Mammary epithelial cell (primary cell): Measurements from ENCODE around the gene CD86.

ENCODE experiments used
- CTCF ChIP-seq, 2 donors: IDR thresholded peaks in 1 of 2; conservative IDR thresholded peaks in 1 of 2; 2 replicates each; pipeline ENCODE4 v1.5.1; 2011 to 2012; ENCODE audit warnings: inconsistent platforms in 2 of 2, low read length in 2 of 2, mild to moderate bottlenecking in 2 of 2, control low read depth in 1 of 2, low read depth in 1 of 2; ENCODE audit not compliant: insufficient read depth in 1 of 2; ENCODE audit errors: extremely low read depth in 1 of 2
- EZH2 ChIP-seq: IDR thresholded peaks from 2 replicates; pipeline ENCODE4 v1.6.1; 2012; ENCODE audit warnings: low read length, inconsistent platforms, borderline replicate concordance

GRCh38 chr3:122032531-122032930, 22.6 kb upstream of the CD86 start:
- TF ChIP-seq EZH2: no peak
- TF ChIP-seq CTCF (conservative IDR thresholded peaks at IDR 0.05 in 1 of 2, IDR thresholded peaks at IDR 0.05 in 1 of 2; ENCODE audit: extremely low read depth in 1 of 2, insufficient read depth in 1 of 2, low read depth in 1 of 2, low read length in 2 of 2): no peak
